ENCODE measurements around the gene R3HCC1L.
"Not testable (repeated sequence)": the region's sequence is repeated elsewhere in the genome, so short reads cannot be mapped to it uniquely, and the experiment has no call there.

The R3HCC1L gene

DNA sequence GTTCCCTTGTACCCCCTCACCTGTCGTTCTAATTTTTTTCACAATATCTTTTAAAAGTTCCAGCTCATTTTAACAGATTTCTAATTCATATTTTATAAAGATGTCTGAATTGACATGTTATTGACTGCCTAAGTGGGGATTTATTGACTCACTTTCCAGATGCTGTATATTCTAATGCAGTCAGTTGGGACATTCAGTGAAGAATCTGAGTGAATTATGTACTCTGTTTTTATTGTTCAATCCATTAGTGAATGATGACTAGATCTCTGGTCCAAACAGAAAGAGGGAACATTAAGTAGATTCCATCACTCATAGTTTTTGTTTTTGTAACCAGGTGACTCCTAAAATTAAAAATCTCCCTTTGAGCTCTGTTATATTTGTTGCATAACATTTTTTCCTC is 79.3 kb downstream of the R3HCC1L start:
- TF ChIP-seq, protein P1, sequence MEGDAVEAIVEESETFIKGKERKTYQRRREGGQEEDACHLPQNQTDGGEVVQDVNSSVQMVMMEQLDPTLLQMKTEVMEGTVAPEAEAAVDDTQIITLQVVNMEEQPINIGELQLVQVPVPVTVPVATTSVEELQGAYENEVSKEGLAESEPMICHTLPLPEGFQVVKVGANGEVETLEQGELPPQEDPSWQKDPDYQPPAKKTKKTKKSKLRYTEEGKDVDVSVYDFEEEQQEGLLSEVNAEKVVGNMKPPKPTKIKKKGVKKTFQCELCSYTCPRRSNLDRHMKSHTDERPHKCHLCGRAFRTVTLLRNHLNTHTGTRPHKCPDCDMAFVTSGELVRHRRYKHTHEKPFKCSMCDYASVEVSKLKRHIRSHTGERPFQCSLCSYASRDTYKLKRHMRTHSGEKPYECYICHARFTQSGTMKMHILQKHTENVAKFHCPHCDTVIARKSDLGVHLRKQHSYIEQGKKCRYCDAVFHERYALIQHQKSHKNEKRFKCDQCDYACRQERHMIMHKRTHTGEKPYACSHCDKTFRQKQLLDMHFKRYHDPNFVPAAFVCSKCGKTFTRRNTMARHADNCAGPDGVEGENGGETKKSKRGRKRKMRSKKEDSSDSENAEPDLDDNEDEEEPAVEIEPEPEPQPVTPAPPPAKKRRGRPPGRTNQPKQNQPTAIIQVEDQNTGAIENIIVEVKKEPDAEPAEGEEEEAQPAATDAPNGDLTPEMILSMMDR (IDR thresholded peaks at IDR 0.05; ENCODE audit: low read length, missing control alignments): no peak
- no peak overlapping the region for H3K4me3 ChIP-seq (replicated peaks; ENCODE audit: low read depth, low read length)
- no peak for DNase-seq (ENCODE audit: low read depth)

DNA sequence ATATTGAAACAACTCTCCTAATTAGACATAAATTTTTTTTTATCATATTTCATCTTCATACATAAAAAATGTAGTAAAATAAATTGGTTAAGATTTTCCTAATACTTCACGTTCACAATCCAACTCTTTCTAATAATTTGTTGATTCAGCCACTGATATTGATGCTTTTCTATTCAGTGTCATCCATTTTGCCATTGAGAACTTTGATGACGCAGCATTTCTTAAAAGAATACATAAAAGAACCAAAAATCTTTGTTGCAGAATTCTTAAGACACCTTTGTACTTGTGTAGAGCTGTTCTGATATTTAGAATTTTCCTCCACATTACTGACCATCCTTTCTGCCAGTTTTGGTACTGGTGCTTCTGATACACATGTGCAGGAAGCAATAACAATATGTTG is 80.9 kb downstream of the R3HCC1L start:
- no peak overlapping the region for H3K4me3 ChIP-seq (replicated peaks; ENCODE audit: low read depth, low read length)
- TF ChIP-seq, protein P1 (IDR thresholded peaks at IDR 0.05; ENCODE audit: low read length, missing control alignments): no peak
- no peak for DNase-seq (ENCODE audit: low read depth)

DNA sequence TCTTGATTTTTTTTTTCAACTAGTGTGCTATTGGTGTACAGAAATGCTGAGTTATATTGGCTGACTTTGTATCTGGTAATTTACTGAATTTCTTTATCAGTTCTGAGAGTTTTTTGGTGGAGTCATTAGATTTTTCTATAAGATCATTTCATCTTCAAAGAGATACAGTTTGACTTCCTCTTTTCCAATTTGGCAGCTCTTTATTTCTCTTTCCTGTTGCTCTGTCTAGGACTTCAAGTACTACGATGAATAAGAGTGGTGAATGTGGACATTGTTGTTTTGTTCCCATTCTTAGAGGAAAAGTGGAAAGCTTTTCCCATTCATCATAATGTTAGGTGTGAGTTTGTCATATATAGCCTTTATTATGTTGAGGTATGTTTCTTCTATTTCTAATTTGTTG is 83.3 kb downstream of the R3HCC1L start:
- peak; percentile 3 for DNase-seq (ENCODE audit: low read depth)
- TF ChIP-seq, protein P1 (IDR thresholded peaks at IDR 0.05; ENCODE audit: low read length, missing control alignments): no peak

DNA sequence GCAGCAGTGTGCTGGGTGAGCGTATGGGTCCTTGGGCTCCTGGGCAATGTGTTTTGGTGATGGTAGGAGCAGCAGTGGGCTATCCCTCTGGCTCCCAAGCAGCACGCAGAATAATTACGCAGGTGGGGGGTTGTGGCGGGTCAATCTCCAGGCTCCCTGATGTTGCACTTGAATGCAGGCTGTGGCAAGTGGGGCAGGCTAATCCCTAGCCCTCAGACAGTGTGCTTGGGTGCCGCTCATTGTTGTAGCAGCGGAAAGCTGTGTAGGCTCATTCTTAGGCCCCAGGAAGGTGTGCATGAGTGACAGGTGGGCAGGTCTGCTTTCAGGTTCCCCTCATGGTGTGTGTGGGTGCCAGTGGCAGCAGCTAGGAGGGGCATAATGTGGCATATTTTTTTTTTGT is 89.4 kb downstream of the R3HCC1L start:
- TF ChIP-seq, protein P1 (IDR thresholded peaks at IDR 0.05; ENCODE audit: low read length, missing control alignments): no peak
- H3K4me3 ChIP-seq (replicated peaks; ENCODE audit: low read depth, low read length): no peak overlapping the region
- no peak for DNase-seq (ENCODE audit: low read depth)

More for the DNA sequence above, 83.3 kb downstream of the R3HCC1L start:
- H3K4me3 ChIP-seq (replicated peaks; ENCODE audit: low read depth, low read length): no peak overlapping the region

DNA sequence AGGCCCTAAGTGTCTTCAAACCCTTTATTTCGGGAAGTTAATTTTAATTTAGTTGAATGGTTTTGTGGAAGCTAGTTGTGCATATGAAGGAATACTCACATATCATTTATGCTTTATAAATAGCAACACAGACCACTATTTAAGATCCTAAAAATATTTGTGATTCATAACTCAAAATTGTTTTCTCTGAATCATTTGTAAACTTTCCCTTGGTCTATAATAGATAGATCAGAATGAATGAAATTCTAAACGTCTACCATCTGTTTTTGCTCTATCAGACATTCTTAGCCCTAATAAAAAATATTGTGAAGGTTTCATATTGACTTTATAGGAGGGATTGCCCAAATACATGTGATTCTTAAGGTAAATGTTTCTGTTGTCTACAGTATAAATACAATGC is 90.1 kb downstream of the R3HCC1L start:
- DNase-seq (ENCODE audit: low read depth): no peak
- TF ChIP-seq, protein P1 (IDR thresholded peaks at IDR 0.05; ENCODE audit: low read length, missing control alignments): no peak
- no peak overlapping the region for H3K4me3 ChIP-seq (replicated peaks; ENCODE audit: low read depth, low read length)

DNA sequence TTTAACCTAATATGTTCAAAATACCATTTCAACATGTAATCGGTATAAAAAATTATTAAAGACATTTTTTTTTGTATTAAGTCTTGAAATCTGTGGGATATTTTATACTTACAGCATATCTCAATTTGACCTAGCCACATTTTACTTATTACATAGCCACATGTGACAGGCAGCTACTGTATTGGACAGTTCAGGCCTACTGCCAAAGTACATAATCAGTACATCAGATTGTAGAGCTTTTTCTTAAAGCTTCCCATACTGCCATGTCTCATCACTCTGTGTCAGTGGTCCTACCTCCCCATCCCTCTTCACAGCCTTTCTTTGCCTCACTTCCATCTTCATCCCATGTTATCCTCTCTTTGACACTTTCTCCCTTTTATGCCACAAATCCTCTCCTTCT is 90.5 kb downstream of the R3HCC1L start:
- H3K4me3 ChIP-seq (replicated peaks; ENCODE audit: low read depth, low read length): no peak overlapping the region
- DNase-seq (ENCODE audit: low read depth): no peak
- TF ChIP-seq, protein P1 (IDR thresholded peaks at IDR 0.05; ENCODE audit: low read length, missing control alignments): no peak

DNA sequence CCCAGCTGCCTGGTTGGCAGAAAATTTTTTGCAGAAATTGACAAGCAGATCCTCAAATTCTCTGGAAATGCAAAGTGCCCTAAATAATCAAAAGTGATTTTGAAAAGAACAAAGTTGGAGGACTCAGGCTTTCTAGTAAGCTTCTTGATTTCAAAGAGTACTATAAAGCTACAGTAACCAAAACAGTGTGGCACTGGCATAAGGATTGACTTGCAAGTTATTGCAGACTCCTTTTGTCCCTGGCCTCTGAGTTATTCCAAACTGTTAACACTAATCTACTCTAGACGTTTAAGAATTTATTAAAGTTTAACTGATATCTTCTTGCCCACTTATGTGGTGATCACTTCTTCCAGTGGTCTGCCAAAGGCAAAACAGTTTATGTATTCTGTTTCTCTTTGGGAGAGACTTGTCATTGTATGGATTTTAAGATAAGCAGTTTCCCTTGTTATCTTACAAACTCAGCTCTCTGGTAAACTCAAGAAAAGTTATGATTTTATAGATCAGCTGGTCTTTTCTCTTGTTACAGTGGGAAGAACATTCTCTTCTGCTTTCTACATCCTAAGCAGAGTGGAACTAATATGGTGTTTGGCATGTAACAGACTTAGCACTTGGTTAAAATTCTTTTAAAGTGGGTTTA is 92.2 kb downstream of the R3HCC1L start:
- no peak overlapping the region for H3K4me3 ChIP-seq (replicated peaks; ENCODE audit: low read depth, low read length)
- no peak for DNase-seq (ENCODE audit: low read depth)
- TF ChIP-seq, protein P1 (IDR thresholded peaks at IDR 0.05; ENCODE audit: low read length, missing control alignments): no peak

DNA sequence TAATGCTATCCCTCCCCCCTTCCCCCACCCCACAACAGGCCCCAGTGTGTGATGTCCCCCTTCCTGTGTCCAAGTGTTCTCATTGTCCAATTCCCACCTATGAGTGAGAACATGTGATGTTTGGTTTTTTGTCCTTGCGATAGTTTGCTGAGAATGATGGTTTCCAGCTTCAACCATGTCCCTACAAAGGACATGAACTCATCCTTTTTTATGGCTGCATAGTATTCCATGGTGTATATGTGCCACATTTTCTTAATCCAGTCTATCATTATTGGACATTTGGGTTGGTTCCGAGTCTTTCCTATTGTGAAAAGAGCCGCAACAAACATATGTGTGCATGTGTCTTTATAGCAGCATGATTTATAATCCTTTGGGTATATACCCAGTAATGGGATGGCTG is 93.3 kb downstream of the R3HCC1L start:
- DNase-seq (ENCODE audit: low read depth); H3K4me3 ChIP-seq (replicated peaks; ENCODE audit: low read depth, low read length): not testable (repeated sequence)

DNA sequence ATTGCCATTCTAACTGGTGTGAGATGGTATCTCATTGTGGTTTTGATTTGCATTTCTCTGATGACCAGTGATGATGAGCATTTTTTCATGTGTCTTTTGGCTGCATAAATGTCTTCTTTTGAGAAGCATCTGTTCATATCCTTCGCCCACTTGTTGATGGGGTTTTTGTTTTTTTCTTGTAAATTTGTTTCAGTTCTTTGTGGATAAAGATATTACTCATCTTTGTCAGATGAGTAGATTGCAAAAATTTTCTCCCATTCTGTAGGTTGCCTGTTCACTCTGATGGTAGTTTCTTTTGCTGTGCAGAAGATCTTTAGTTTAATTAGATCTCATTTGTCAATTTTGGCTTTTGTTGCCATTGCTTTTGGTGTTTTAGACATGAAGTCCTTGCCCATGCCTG is 93.8 kb downstream of the R3HCC1L start:
- H3K4me3 ChIP-seq (replicated peaks; ENCODE audit: low read depth, low read length); DNase-seq (ENCODE audit: low read depth): not testable (repeated sequence)

Measured in fibroblast of pulmonary artery (primary cell).